ENCODE data around the gene BRINP2. TPM values are rescaled to one million over a fixed set of nuclear protein-coding genes. Genes with fewer than 3 reads are reported as not detected.
"Not testable (repeated sequence)": the region's sequence is repeated elsewhere in the genome, so short reads cannot be mapped to it uniquely, and the experiment has no call there.

The BRINP2 gene
- total RNA-seq, 3 donors from 2014 or later, result not detected

DNA sequence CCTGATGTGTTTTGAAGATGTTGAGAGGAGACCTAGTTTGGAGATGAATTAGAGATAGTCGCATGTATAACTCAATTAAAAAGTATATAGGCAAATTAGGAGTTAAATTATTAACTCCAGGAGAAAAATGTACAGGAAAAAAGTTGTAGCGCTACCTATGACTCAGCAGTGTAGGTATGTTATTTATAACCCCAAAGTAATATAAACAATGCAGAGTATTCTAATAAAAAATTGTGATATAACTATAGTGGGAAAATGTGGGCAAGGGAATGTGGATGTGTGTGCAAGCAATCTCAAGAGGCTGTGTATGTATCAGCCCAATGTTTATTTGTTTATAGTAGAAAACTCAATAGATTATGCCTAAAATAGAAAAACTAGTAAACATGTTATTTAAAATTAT, 144.5 kb downstream of the BRINP2 start:
- Mint-ChIP-seq H3K27me3 (ENCODE audit: low read depth) (no peaks in the 10 kb centered on the region), H3K9me3 (peaks cover 4% of the 10 kb centered on the region), H3K4me3 (no peak overlapping the region), H3K36me3 (ENCODE audit: insufficient read depth) (no peaks in the 10 kb centered on the region), H3K4me1 (ENCODE audit: low read depth) (no peaks in the 10 kb centered on the region)
- ATAC-seq (no peak), DNase-seq (no peak)

GRCh38 chr1:177315761-177316160, 145.0 kb downstream of the BRINP2 start:
- DNase-seq, result no peak
- Mint-ChIP-seq H3K27me3 (ENCODE audit: low read depth) (no peaks in the 10 kb centered on the region), H3K4me1 (ENCODE audit: low read depth) (no peaks in the 10 kb centered on the region), H3K9me3 (peaks cover 4% of the 10 kb centered on the region), H3K4me3 (no peak overlapping the region), H3K36me3 (ENCODE audit: insufficient read depth) (no peaks in the 10 kb centered on the region)
- no peak for ATAC-seq

DNA sequence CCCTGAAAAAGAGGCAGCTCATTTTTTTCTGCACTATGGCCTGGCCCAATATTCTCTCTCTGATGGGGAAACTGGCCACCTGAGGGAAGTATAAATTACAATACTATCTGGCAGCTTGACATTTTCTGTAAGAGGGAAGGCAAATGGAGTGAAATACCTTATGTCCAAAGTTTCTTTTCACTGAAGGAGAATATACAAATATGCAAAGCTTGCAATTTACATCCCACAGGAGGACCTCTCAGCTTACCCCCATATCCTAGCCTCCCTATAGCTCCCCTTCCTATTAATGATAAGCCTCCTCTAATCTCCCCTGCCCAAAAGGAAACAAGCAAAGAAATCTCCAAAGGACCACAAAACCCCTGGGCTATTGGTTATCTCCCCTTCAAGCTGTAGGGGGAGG, 150.7 kb downstream of the BRINP2 start:
- DNase-seq; H3K36me3 Mint-ChIP-seq (ENCODE audit: insufficient read depth); ATAC-seq; H3K4me3 Mint-ChIP-seq; H3K27me3 Mint-ChIP-seq (ENCODE audit: low read depth); H3K4me1 Mint-ChIP-seq (ENCODE audit: low read depth): not testable (repeated sequence)
- H3K9me3 Mint-ChIP-seq, result peaks cover 10% of the 10 kb centered on the region

- Mint-ChIP-seq H3K4me3 (no peak overlapping the region), H3K27me3 (ENCODE audit: low read depth) (no peaks in the 10 kb centered on the region), H3K4me1 (ENCODE audit: low read depth) (no peaks in the 10 kb centered on the region), H3K36me3 (ENCODE audit: insufficient read depth) (no peaks in the 10 kb centered on the region), H3K9me3 (peaks cover 10% of the 10 kb centered on the region)
- DNase-seq, result no peak
- ATAC-seq, result no peak
Observed at GRCh38 chr1:177328251-177328650, 157.5 kb downstream of the BRINP2 start.

- H3K27me3 Mint-ChIP-seq (ENCODE audit: low read depth), result no peaks in the 10 kb centered on the region
- peaks cover 10% of the 10 kb centered on the region for H3K9me3 Mint-ChIP-seq
- no peak for ATAC-seq
- H3K4me3 Mint-ChIP-seq, result no peak overlapping the region
- no peaks in the 10 kb centered on the region for H3K36me3 Mint-ChIP-seq (ENCODE audit: insufficient read depth)
- DNase-seq, result no peak
- no peaks in the 10 kb centered on the region for H3K4me1 Mint-ChIP-seq (ENCODE audit: low read depth)
Observed at GRCh38 chr1:177329871-177330270, 159.1 kb downstream of the BRINP2 start.

Other genes with a start within 250 kb of the BRINP2 start
- not detected for gene ASTN1, start 6.2 kb upstream of the BRINP2 start, total RNA-seq

Measured in activated T-cell treated with anti-CD3 and anti-CD28 coated beads, Interleukin-2, amount 50 U/mL, for 4 hours (primary cell).